Common myeloid progenitor, CD34-positive (primary cell): ENCODE data around the gene UBE2Q1.

Experiments used
- CTCF ChIA-PET: fragments of 350-600 bp; sonication (Branson Sonifier 250); formaldehyde crosslinking; loops from one replicate; lab custom pipeline; 2021; ENCODE audit warnings: antibody characterized with exemption; lab: Charles Lee
- POLR2A ChIA-PET: fragments of 350-600 bp; sonication (Branson Sonifier 250); formaldehyde crosslinking; loops from one replicate; lab custom pipeline; 2021; ENCODE audit warnings: antibody characterized with exemption; lab: Charles Lee
- DNase-seq, 3 donors: peaks; one replicate each; pipeline versions ENCODE4 v3.0.0 to v3.0.0-alpha.2; 2013
- H3K27ac ChIP-seq, 2 experiments: 1 replicate in 1 of 2; 2 replicates in 1 of 2; pipeline ENCODE4 v1.7.0; 2013; ENCODE audit warnings: inconsistent platforms in 2 of 2, low read length in 2 of 2, mild to moderate bottlenecking in 2 of 2, low read depth in 1 of 2, moderate library complexity in 1 of 2; ENCODE audit not compliant: severe bottlenecking in 2 of 2, insufficient read depth in 1 of 2, poor library complexity in 1 of 2
- H3K27me3 ChIP-seq, 5 experiments: replicated peaks in 2 of 5; 1 replicate in 3 of 5; 2 replicates in 2 of 5; pipeline versions ENCODE4 v1.6.1 to v1.7.0; 2013; ENCODE audit warnings: low read length in 4 of 5, mild to moderate bottlenecking in 2 of 5, moderate library complexity in 2 of 5, inconsistent platforms in 1 of 5; ENCODE audit not compliant: insufficient read depth in 5 of 5, control insufficient read depth in 4 of 5
- H3K36me3 ChIP-seq, 4 experiments: 1 replicate in 2 of 4; 2 replicates in 2 of 4; pipeline versions ENCODE4 v1.6.1 to v1.7.0; 2013; ENCODE audit warnings: low read length in 3 of 4, control low read depth in 1 of 4, mild to moderate bottlenecking in 1 of 4; ENCODE audit not compliant: control insufficient read depth in 4 of 4, insufficient read depth in 4 of 4
- H3K4me1 ChIP-seq, 4 experiments: 1 replicate in 3 of 4; 2 replicates in 1 of 4; pipeline versions ENCODE4 v1.6.1 to v1.7.1; 2013; ENCODE audit warnings: low read length in 3 of 4, mild to moderate bottlenecking in 3 of 4, control low read depth in 1 of 4, inconsistent platforms in 1 of 4, moderate library complexity in 1 of 4; ENCODE audit not compliant: control insufficient read depth in 4 of 4, insufficient read depth in 4 of 4; ENCODE audit errors: control extremely low read depth in 1 of 4
- H3K4me3 ChIP-seq, 7 experiments: 1 replicate in 4 of 7; 2 replicates in 3 of 7; pipeline versions ENCODE4 v1.5.1 to v1.7.0; 2013; ENCODE audit warnings: mild to moderate bottlenecking in 7 of 7, low read length in 6 of 7, moderate library complexity in 6 of 7, inconsistent platforms in 2 of 7, low read depth in 2 of 7, control low read depth in 1 of 7; ENCODE audit not compliant: insufficient read depth in 4 of 7, control insufficient read depth in 1 of 7; ENCODE audit errors: extremely low read depth in 1 of 7
- H3K9me3 ChIP-seq, 5 experiments: 1 replicate in 4 of 5; 2 replicates in 1 of 5; pipeline versions ENCODE4 v1.6.1 to v1.7.1; 2013; ENCODE audit warnings: low read length in 4 of 5, mild to moderate bottlenecking in 2 of 5, inconsistent platforms in 1 of 5, low read depth in 1 of 5, moderate library complexity in 1 of 5; ENCODE audit not compliant: control insufficient read depth in 4 of 5, insufficient read depth in 2 of 5; ENCODE audit errors: control extremely low read depth in 1 of 5
- WGBS: methylation state at CpG from one replicate; pipeline ENCODE4 v1.1.5; 2013; ENCODE audit not compliant: insufficient coverage; 5-methylcytosine and 5-hydroxymethylcytosine counted together

The UBE2Q1 gene

GRCh38 chr1:154572468-154573167 is 14.2 kb upstream of the UBE2Q1 start:
- ChIA-PET CTCF (interaction anchor here (0.8 to 2.5 kb wide), 4 partner anchors 9 to 22 kb away, joined by 3 to 10 read pairs (median 3); no protein-coding TSS in a partner anchor), POLR2A (no interaction called here)
- Histone ChIP-seq H3K9me3 (no peaks in the 10 kb centered on the region), H3K27me3 (peaks cover 0 to 22% (median 6%) of the 10 kb centered on the region in 5 experiments), H3K36me3 (no peaks in the 10 kb centered on the region), H3K27ac (no peak overlapping the region), H3K4me3 (no peak overlapping the region), H3K4me1 (peaks cover 0 to 6% (median 5%) of the 10 kb centered on the region in 4 experiments)
- WGBS, result 80% methylated on average over 8 of the region's 10 CpGs
- no peak for DNase-seq

GRCh38 chr1:154571964-154572288 is 13.5 kb upstream of the UBE2Q1 start:
- POLR2A ChIA-PET, result no interaction called here
- H3K27ac ChIP-seq, result no peak overlapping the region
- DNase-seq, result no peak
- 92% methylated on average over 28 of the region's 29 CpGs for WGBS
- H3K27me3 ChIP-seq, result peaks cover 0 to 29% (median 13%) of the 10 kb centered on the region in 5 experiments
- CTCF ChIA-PET, result no interaction called here
- no peak overlapping the region for H3K4me3 ChIP-seq
- peaks cover 0 to 9% (median 8%) of the 10 kb centered on the region in 4 experiments for H3K4me1 ChIP-seq
- H3K36me3 ChIP-seq, result no peaks in the 10 kb centered on the region
- no peaks in the 10 kb centered on the region for H3K9me3 ChIP-seq

DNA sequence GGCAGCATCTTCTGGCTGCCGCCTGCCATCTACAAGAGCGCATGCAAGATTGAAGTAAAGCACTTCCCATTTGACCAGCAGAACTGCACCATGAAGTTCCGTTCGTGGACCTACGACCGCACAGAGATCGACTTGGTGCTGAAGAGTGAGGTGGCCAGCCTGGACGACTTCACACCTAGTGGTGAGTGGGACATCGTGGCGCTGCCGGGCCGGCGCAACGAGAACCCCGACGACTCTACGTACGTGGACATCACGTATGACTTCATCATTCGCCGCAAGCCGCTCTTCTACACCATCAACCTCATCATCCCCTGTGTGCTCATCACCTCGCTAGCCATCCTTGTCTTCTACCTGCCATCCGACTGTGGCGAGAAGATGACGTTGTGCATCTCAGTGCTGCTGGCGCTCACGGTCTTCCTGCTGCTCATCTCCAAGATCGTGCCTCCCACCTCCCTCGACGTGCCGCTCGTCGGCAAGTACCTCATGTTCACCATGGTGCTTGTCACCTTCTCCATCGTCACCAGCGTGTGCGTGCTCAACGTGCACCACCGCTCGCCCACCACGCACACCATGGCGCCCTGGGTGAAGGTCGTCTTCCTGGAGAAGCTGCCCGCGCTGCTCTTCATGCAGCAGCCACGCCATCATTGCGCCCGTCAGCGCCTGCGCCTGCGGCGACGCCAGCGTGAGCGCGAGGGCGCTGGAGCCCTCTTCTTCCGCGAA is 12.9 kb upstream of the UBE2Q1 start:
- Histone ChIP-seq H3K9me3 (no peaks in the 10 kb centered on the region), H3K4me1 (peaks cover 0 to 9% (median 8%) of the 10 kb centered on the region in 4 experiments), H3K27me3 (peaks cover 0 to 33% (median 13%) of the 10 kb centered on the region in 5 experiments), H3K27ac (no peak overlapping the region), H3K36me3 (no peaks in the 10 kb centered on the region), H3K4me3 (no peak overlapping the region)
- WGBS, result 96% methylated on average over 59 of the region's 59 CpGs
- DNase-seq, result no peak
- POLR2A ChIA-PET, result no interaction called here
- CTCF ChIA-PET, result no interaction called here

DNA sequence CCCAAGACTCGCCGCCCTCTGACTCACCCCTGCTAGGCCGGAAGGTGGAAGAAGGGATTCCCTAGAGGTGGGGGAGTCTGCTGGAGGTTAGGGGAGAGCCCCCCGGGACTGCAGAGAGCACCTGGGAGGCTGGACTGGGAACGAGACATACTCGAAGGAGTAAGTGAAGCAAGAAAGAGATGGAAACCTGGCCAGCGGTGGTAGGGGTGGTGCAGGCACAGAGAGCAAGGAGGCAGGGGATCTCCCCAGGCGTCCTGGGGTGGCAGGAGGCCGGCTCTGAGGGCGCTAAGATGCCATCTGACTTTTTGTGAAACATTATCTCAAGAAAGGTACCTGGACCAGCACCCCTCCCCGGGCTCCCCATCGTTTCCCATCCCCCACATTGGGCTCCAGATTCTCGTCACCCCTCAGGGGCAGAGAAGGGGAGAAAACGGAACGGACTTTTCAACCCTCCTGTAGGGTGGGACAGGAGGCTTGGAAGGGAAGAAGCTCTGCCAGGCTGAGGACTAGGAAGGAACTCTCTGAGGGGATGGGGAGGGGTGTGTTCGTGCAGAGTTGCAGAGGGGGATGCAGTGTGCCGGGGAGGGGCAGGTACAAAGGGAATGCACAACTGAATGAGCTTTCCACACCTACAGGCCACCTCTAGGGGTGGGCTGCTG is 9.8 kb upstream of the UBE2Q1 start:
- H3K27ac ChIP-seq, result no peak overlapping the region
- CTCF ChIA-PET, result interaction anchor here (0.8 to 1.6 kb wide), 3 partner anchors 9 to 63 kb away, joined by 3 to 9 read pairs (median 3); no protein-coding TSS in a partner anchor
- no peaks in the 10 kb centered on the region for H3K36me3 ChIP-seq
- H3K4me1 ChIP-seq, result peaks cover 0 to 9% (median 8%) of the 10 kb centered on the region in 4 experiments
- peak overlapping the region in 4 of 7 experiments; percentile 18 to 63 (median 30) for H3K4me3 ChIP-seq
- POLR2A ChIA-PET, result interaction anchor here (0.8 kb wide), 1 partner anchor 9 kb away, joined by 3 read pairs; no protein-coding TSS in a partner anchor
- H3K9me3 ChIP-seq, result no peaks in the 10 kb centered on the region
- DNase-seq, result no peak
- 35% methylated on average over 5 of the region's 17 CpGs for WGBS
- H3K27me3 ChIP-seq, result peaks cover 0 to 40% (median 15%) of the 10 kb centered on the region in 5 experiments

GRCh38 chr1:154567386-154568156 is 9.1 kb upstream of the UBE2Q1 start, which contains the start of gene CHRNB2:
Gene CHRNB2, plus strand, starts transcription at chr1:154567778. Its CDS starts 267 bp downstream, at chr1:154568045.
- ChIA-PET CTCF (interaction anchor here (0.8 to 1.6 kb wide), 3 partner anchors 8 to 62 kb away, joined by 3 to 9 read pairs (median 3); no protein-coding TSS in a partner anchor), POLR2A (interaction anchor here (0.8 kb wide), 1 partner anchor 10 kb away, joined by 3 read pairs; no protein-coding TSS in a partner anchor)
- Histone ChIP-seq H3K36me3 (no peaks in the 10 kb centered on the region), H3K27ac (no peak within 1 kb of the TSS), H3K9me3 (no peaks in the 10 kb centered on the region), H3K4me3 (peak within 1 kb of the TSS in 4 of 7 experiments; percentile 23 to 63 (median 30)), H3K27me3 (peaks cover 0 to 40% (median 15%) of the 10 kb centered on the region in 5 experiments), H3K4me1 (peaks cover 0 to 9% (median 8%) of the 10 kb centered on the region in 4 experiments)
- WGBS, result under 1% methylated on average over 45 of the region's 53 CpGs
- peak; percentile 31 to 73 (median 70) for DNase-seq

DNA sequence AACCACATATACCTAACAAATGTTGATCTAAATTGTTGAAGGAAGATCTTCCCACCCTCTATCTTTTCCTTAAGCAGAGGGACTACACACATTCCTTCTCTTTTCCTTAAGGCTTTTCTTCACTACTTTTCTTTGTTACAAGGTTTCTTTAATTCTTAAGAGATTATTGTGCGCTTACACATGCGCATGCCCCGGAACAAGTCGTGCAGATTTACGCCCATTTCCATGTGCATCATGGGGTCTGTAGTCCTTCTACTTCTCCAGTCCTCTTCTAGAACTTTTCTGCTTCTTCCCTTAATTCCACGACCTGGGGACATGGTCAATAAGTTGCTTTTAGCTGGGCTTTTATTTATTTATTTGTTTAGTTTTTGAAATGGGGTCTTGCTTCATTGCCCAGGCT is 7.4 kb upstream of the UBE2Q1 start:
- CTCF ChIA-PET, result interaction anchor here (1.0 to 1.3 kb wide), 2 partner anchors 10 to 137 kb away, joined by 3 read pairs; no protein-coding TSS in a partner anchor
- WGBS, result 100% methylated on average over 5 of the region's 6 CpGs

More for the DNA sequence above, 7.4 kb upstream of the UBE2Q1 start:
- Histone ChIP-seq H3K4me3 (no peak overlapping the region), H3K4me1 (peaks cover 0 to 9% (median 8%) of the 10 kb centered on the region in 4 experiments), H3K27ac (no peak overlapping the region), H3K9me3 (no peaks in the 10 kb centered on the region), H3K36me3 (no peaks in the 10 kb centered on the region), H3K27me3 (peaks cover 0 to 40% (median 15%) of the 10 kb centered on the region in 5 experiments)
- DNase-seq, result no peak
- POLR2A ChIA-PET, result interaction anchor here (0.8 kb wide), 1 partner anchor 9 kb away, joined by 3 read pairs; no protein-coding TSS in a partner anchor
